Measurements from ENCODE around the gene ZNF124.
"Not testable (repeated sequence)": the region's sequence is repeated elsewhere in the genome, so short reads cannot be mapped to it uniquely, and the experiment has no call there.

Gene ZNF124

GRCh38 chr1:247165674-247166073, 6.1 kb downstream of the ZNF124 start:
- DNase-seq (ENCODE audit: low read depth, low spot score): no peak
- Histone ChIP-seq H3K9ac (ENCODE audit: insufficient read length, low read depth) (no peak overlapping the region), H3K4me1 (ENCODE audit: insufficient read depth, insufficient read length) (no peaks in the 10 kb centered on the region), H3K27me3 (ENCODE audit: insufficient read depth, insufficient read length) (no peaks in the 10 kb centered on the region), H3K36me3 (ENCODE audit: insufficient read depth, insufficient read length, low read length) (peaks cover 25% of the 10 kb centered on the region), H3K9me3 (ENCODE audit: insufficient read depth, low read length) (peaks cover 78% of the 10 kb centered on the region), H3K4me3 (ENCODE audit: insufficient read length, low read depth) (no peak overlapping the region)
- TF ChIP-seq ZNF274 (IDR thresholded peaks at IDR 0.05; ENCODE audit: low read depth, low read length): no peak
- TF ChIP-seq SUZ12 (IDR thresholded peaks at IDR 0.05; ENCODE audit: extremely low read depth, insufficient read depth, insufficient read length): no peak
- TF ChIP-seq YY1 (IDR thresholded peaks at IDR 0.05; ENCODE audit: insufficient read depth, insufficient read length): no peak

GRCh38 chr1:247164694-247165093, 7.1 kb downstream of the ZNF124 start:
- no peak for TF ChIP-seq SUZ12 (IDR thresholded peaks at IDR 0.05; ENCODE audit: extremely low read depth, insufficient read depth, insufficient read length)
- TF ChIP-seq ZNF274 (IDR thresholded peaks at IDR 0.05; ENCODE audit: low read depth, low read length): no peak
- no peak for TF ChIP-seq YY1 (IDR thresholded peaks at IDR 0.05; ENCODE audit: insufficient read depth, insufficient read length)
- Histone ChIP-seq H3K36me3 (ENCODE audit: insufficient read depth, insufficient read length, low read length) (peaks cover 28% of the 10 kb centered on the region), H3K27me3 (ENCODE audit: insufficient read depth, insufficient read length) (no peaks in the 10 kb centered on the region), H3K4me3 (ENCODE audit: insufficient read length, low read depth) (no peak overlapping the region), H3K9me3 (ENCODE audit: insufficient read depth, low read length) (peaks cover 84% of the 10 kb centered on the region), H3K4me1 (ENCODE audit: insufficient read depth, insufficient read length) (no peaks in the 10 kb centered on the region), H3K9ac (ENCODE audit: insufficient read length, low read depth) (no peak overlapping the region)
- DNase-seq (ENCODE audit: low read depth, low spot score): no peak

GRCh38 chr1:247156787-247157232, 15.0 kb downstream of the ZNF124 start:
- no peaks in the 10 kb centered on the region for H3K27me3 ChIP-seq (ENCODE audit: insufficient read depth, insufficient read length)
- no peak overlapping the region for H3K9ac ChIP-seq (ENCODE audit: insufficient read length, low read depth)
- H3K36me3 ChIP-seq (ENCODE audit: insufficient read depth, insufficient read length, low read length): peaks cover 75% of the 10 kb centered on the region
- DNase-seq (ENCODE audit: low read depth, low spot score): no peak
- H3K9me3 ChIP-seq (ENCODE audit: insufficient read depth, low read length): peaks cover 88% of the 10 kb centered on the region
- no peaks in the 10 kb centered on the region for H3K4me1 ChIP-seq (ENCODE audit: insufficient read depth, insufficient read length)
- H3K4me3 ChIP-seq (ENCODE audit: insufficient read length, low read depth): no peak overlapping the region
- peak; percentile 98 for TF ChIP-seq ZNF274 (IDR thresholded peaks at IDR 0.05; ENCODE audit: low read depth, low read length)
- TF ChIP-seq SUZ12 (IDR thresholded peaks at IDR 0.05; ENCODE audit: extremely low read depth, insufficient read depth, insufficient read length): no peak

GRCh38 chr1:247147781-247148180, 24.0 kb downstream of the ZNF124 start:
- peaks cover 55% of the 10 kb centered on the region for H3K9me3 ChIP-seq (ENCODE audit: insufficient read depth, low read length)
- H3K4me1 ChIP-seq (ENCODE audit: insufficient read depth, insufficient read length): no peaks in the 10 kb centered on the region
- H3K27me3 ChIP-seq (ENCODE audit: insufficient read depth, insufficient read length): no peaks in the 10 kb centered on the region
- no peak overlapping the region for H3K9ac ChIP-seq (ENCODE audit: insufficient read length, low read depth)
- no peak for DNase-seq (ENCODE audit: low read depth, low spot score)
- H3K36me3 ChIP-seq (ENCODE audit: insufficient read depth, insufficient read length, low read length): peaks cover 50% of the 10 kb centered on the region
- no peak overlapping the region for H3K4me3 ChIP-seq (ENCODE audit: insufficient read length, low read depth)
- TF ChIP-seq ZNF274 (IDR thresholded peaks at IDR 0.05; ENCODE audit: low read depth, low read length): no peak
- TF ChIP-seq SUZ12 (IDR thresholded peaks at IDR 0.05; ENCODE audit: extremely low read depth, insufficient read depth, insufficient read length): no peak
- no peak for TF ChIP-seq YY1 (IDR thresholded peaks at IDR 0.05; ENCODE audit: insufficient read depth, insufficient read length)

- not testable (repeated sequence) for H3K4me1 ChIP-seq (ENCODE audit: insufficient read depth, insufficient read length); H3K9ac ChIP-seq (ENCODE audit: insufficient read length, low read depth); H3K27me3 ChIP-seq (ENCODE audit: insufficient read depth, insufficient read length); DNase-seq (ENCODE audit: low read depth, low spot score); H3K4me3 ChIP-seq (ENCODE audit: insufficient read length, low read depth)
- Histone ChIP-seq H3K9me3 (ENCODE audit: insufficient read depth, low read length) (peaks cover 58% of the 10 kb centered on the region), H3K36me3 (ENCODE audit: insufficient read depth, insufficient read length, low read length) (peaks cover 48% of the 10 kb centered on the region)
Observed at GRCh38 chr1:247147120-247147519, 24.7 kb downstream of the ZNF124 start.

GRCh38 chr1:247146671-247147070, 25.1 kb downstream of the ZNF124 start:
- Histone ChIP-seq H3K9me3 (ENCODE audit: insufficient read depth, low read length) (peaks cover 63% of the 10 kb centered on the region), H3K9ac (ENCODE audit: insufficient read length, low read depth) (no peak overlapping the region), H3K27me3 (ENCODE audit: insufficient read depth, insufficient read length) (no peaks in the 10 kb centered on the region), H3K4me1 (ENCODE audit: insufficient read depth, insufficient read length) (no peaks in the 10 kb centered on the region), H3K4me3 (ENCODE audit: insufficient read length, low read depth) (no peak overlapping the region), H3K36me3 (ENCODE audit: insufficient read depth, insufficient read length, low read length) (peaks cover 49% of the 10 kb centered on the region)
- TF ChIP-seq ZNF274 (IDR thresholded peaks at IDR 0.05; ENCODE audit: low read depth, low read length): no peak
- TF ChIP-seq SUZ12 (IDR thresholded peaks at IDR 0.05; ENCODE audit: extremely low read depth, insufficient read depth, insufficient read length): no peak
- no peak for TF ChIP-seq YY1 (IDR thresholded peaks at IDR 0.05; ENCODE audit: insufficient read depth, insufficient read length)
- DNase-seq (ENCODE audit: low read depth, low spot score): peak; percentile 18

GRCh38 chr1:247145279-247145678, 26.5 kb downstream of the ZNF124 start:
- Histone ChIP-seq H3K9me3 (ENCODE audit: insufficient read depth, low read length) (peaks cover 73% of the 10 kb centered on the region), H3K4me1 (ENCODE audit: insufficient read depth, insufficient read length) (no peaks in the 10 kb centered on the region), H3K9ac (ENCODE audit: insufficient read length, low read depth) (no peak overlapping the region), H3K27me3 (ENCODE audit: insufficient read depth, insufficient read length) (no peaks in the 10 kb centered on the region), H3K4me3 (ENCODE audit: insufficient read length, low read depth) (no peak overlapping the region), H3K36me3 (ENCODE audit: insufficient read depth, insufficient read length, low read length) (peaks cover 59% of the 10 kb centered on the region)
- no peak for DNase-seq (ENCODE audit: low read depth, low spot score)
- TF ChIP-seq ZNF274 (IDR thresholded peaks at IDR 0.05; ENCODE audit: low read depth, low read length) (no peak), SUZ12 (IDR thresholded peaks at IDR 0.05; ENCODE audit: extremely low read depth, insufficient read depth, insufficient read length) (no peak), YY1 (IDR thresholded peaks at IDR 0.05; ENCODE audit: insufficient read depth, insufficient read length) (no peak)

- not testable (repeated sequence) for DNase-seq (ENCODE audit: low read depth, low spot score); H3K9ac ChIP-seq (ENCODE audit: insufficient read length, low read depth); H3K4me3 ChIP-seq (ENCODE audit: insufficient read length, low read depth); H3K4me1 ChIP-seq (ENCODE audit: insufficient read depth, insufficient read length); H3K27me3 ChIP-seq (ENCODE audit: insufficient read depth, insufficient read length)
- Histone ChIP-seq H3K9me3 (ENCODE audit: insufficient read depth, low read length) (peaks cover 95% of the 10 kb centered on the region), H3K36me3 (ENCODE audit: insufficient read depth, insufficient read length, low read length) (peaks cover 41% of the 10 kb centered on the region)
Observed at GRCh38 chr1:247139557-247139956, 32.3 kb downstream of the ZNF124 start.

All from NT2/D1 (cell line).